ENCODE measurements around the gene LAMA4.

The LAMA4 gene

GRCh38 chr6:112270756-112271155 is 16.4 kb upstream of the LAMA4 start:
- DNase-seq = no peak

- DNase-seq = no peak
These were observed 15.7 kb upstream of the LAMA4 start for GRCh38 chr6:112269979-112270566.

- DNase-seq = no peak
These were observed 14.7 kb upstream of the LAMA4 start for GRCh38 chr6:112269114-112269513.

- DNase-seq = no peak
These were observed 14.3 kb upstream of the LAMA4 start for GRCh38 chr6:112268654-112269053.

- DNase-seq = no peak
These were observed 13.7 kb upstream of the LAMA4 start for GRCh38 chr6:112268019-112268418.

- no peak for DNase-seq
These were observed 12.0 kb upstream of the LAMA4 start for GRCh38 chr6:112266331-112266730.

GRCh38 chr6:112259337-112259675 is 4.9 kb upstream of the LAMA4 start:
- DNase-seq = no peak

GRCh38 chr6:112258642-112259336 is 4.4 kb upstream of the LAMA4 start:
- no peak for DNase-seq

GRCh38 chr6:112257178-112257855 is 3.0 kb upstream of the LAMA4 start:
- no peak for DNase-seq

- no peak for DNase-seq
These were observed 554 bp upstream of the LAMA4 start for GRCh38 chr6:112254921-112255320.

GRCh38 chr6:112253498-112253840 is 898 bp downstream of the LAMA4 start:
- no peak for DNase-seq

- DNase-seq = no peak
These were observed 1.5 kb downstream of the LAMA4 start for GRCh38 chr6:112252571-112253497.

GRCh38 chr6:112251171-112251875 is 3.0 kb downstream of the LAMA4 start:
- no peak for DNase-seq

- no peak for DNase-seq
These were observed 4.9 kb downstream of the LAMA4 start for GRCh38 chr6:112249489-112249888.

- no peak for DNase-seq
These were observed 7.1 kb downstream of the LAMA4 start for GRCh38 chr6:112247275-112247674.

GRCh38 chr6:112245511-112246203 is 8.7 kb downstream of the LAMA4 start:
- no peak for DNase-seq

GRCh38 chr6:112243861-112244827 is 10.2 kb downstream of the LAMA4 start:
- no peak for DNase-seq

- DNase-seq = no peak
These were observed 12.4 kb downstream of the LAMA4 start for GRCh38 chr6:112241820-112242429.

GRCh38 chr6:112237595-112237994 is 16.8 kb downstream of the LAMA4 start:
- DNase-seq = no peak

GRCh38 chr6:112237066-112237465 is 17.3 kb downstream of the LAMA4 start:
- no peak for DNase-seq

All from NCI-H1436 treated with DMSO at 0.1 percent for 48 hours (cell line).